Ramos (cell line): Measurements from ENCODE around the gene CREB5.

ENCODE experiments used
- in situ Hi-C: fragments of 300-500 bp; cut with MboI; formaldehyde crosslinking; loops from one replicate; pipeline ENCODE4 v1.14.3; 2022; ENCODE audit warnings: low sequenced_read_pairs; ENCODE audit not compliant: unreplicated experiment

The CREB5 gene

GRCh38 chr7:28433039-28433438 is 20.7 kb downstream of the CREB5 start:
- in situ Hi-C loops: no loop called here

DNA sequence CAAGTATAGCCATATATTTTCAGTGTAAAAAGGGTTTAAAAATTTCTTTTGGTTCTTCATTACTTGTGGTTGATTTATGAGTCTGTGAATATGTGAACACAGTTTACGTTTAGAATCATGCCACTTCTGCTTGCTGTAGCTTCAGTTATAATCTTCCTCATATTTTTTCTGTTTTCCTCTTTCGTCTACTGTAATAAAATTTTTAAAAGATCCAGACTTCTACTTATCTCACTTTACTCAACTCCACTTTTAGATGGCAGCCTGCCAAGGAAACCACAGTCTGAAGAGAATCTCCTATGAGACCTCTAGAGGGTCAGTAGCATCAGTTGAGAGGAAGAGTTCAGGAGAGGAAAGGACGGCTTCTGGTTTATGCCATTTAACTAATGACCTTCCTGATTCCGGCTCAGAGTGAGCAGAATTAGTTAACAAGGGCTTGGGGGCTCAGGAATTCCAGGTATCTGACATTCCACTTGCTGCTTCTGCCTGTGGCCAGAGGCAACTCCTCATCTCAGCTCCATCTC is 21.4 kb downstream of the CREB5 start:
- in situ Hi-C loops: no loop called here

DNA sequence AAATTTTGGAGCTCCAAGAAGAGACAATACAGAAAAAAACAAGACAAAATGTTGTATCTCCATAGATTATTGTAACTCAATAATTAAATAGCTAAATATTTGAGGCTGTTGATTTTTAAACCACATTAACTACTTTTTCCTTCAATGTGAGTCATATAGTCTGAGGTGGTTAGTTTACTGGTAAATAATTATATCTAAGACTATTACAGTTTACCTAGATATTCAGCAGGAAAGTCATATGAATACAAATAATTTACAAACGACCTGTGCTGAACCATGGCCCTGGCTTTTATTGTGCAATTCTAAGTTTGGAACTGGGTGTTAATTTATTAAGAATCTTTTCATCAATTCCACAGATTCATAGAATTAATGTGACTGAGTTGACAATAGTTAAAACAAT is 22.2 kb downstream of the CREB5 start:
- in situ Hi-C loops: no loop called here

- in situ Hi-C loops: no loop called here
Observed at GRCh38 chr7:28435152-28435551, 22.8 kb downstream of the CREB5 start.

DNA sequence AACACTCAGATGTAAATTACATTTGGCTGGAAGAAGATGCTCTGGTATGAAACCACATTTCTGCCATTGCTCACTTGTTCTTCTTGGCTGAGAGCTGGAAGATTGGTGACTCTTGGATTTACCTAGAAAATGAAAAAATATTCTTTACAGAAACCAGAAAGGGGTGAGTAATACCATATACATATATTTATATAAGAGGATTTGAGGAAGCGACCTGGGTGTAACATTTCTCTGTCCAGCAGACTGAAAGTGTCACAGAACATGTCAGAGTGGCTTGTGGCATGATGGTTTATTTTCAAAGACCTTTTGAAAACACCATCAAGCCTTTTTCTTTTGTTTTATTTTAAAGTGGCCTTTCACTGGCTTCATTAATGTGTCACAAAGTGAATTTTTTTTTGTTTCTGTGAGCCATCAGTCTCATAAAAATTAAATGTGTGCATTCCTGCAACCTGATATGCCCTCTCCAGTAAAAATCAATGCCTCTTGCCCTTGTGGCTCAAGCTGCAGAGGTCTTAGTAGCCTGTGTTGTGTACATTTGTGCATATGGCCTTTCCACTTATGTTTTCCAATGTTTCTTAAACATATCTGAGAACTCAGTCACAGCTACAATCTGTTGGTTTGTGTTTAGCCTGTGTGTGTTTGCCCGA is 23.5 kb downstream of the CREB5 start:
- in situ Hi-C loops: no loop called here

DNA sequence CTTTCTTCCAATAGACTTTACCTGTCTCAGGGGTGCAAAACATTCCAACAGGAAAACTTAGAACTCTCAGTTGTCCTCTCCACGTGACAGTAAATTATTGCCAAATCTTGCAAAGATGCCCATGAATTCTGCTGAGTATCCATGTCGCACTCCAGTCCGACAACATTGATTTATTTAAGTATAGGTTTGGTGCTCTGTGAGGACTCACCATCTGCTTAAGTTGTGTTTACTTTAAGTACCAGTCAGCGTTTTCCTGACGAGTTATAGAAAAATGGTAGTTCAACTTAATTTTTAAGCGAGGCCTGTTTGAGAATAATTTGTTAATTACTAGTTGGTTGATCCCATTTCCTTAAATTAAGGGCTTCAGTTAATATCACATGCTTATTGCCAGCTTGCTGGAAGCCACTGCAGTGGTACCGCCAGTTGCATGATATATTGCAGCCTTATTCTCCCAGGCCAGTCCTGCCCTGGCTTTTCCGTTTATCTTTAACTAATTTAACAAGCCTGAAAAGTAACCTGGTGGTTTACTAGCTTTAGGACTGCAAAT is 27.8 kb downstream of the CREB5 start:
- in situ Hi-C loops: no loop called here

GRCh38 chr7:28442540-28443420 is 30.5 kb downstream of the CREB5 start:
- in situ Hi-C loops: no loop called here

- in situ Hi-C loops: no loop called here
Observed at GRCh38 chr7:28446131-28446530, 33.8 kb downstream of the CREB5 start.

- in situ Hi-C loops: no loop called here
Observed at GRCh38 chr7:28447071-28447470, 34.8 kb downstream of the CREB5 start.

GRCh38 chr7:28448708-28449107 is 36.4 kb downstream of the CREB5 start:
- in situ Hi-C loops: no loop called here

GRCh38 chr7:28452681-28453080 is 40.4 kb downstream of the CREB5 start:
- in situ Hi-C loops: no loop called here

DNA sequence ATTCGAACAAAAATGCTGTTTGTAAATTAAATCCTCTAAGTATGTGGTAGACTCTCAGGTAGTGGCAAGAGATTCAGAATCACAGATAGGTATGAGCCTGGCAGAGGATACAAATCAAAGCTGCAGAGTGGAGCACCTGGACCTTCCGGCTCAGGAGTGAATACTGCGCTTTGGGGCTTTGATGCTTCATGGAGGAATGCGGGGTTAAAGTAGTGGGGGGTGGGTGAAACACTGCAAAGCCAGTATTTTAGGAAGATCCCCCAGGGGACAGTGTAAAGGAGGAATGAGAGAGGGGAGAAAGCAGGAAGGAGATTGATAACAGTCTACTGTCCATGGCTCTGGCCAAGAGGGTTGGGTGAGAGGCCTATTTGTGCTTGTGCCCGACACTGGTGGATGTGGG is 43.2 kb downstream of the CREB5 start:
- in situ Hi-C loops: no loop called here

GRCh38 chr7:28456044-28456443 is 43.7 kb downstream of the CREB5 start:
- in situ Hi-C loops: no loop called here

- in situ Hi-C loops: no loop called here
Observed at GRCh38 chr7:28458732-28459131, 46.4 kb downstream of the CREB5 start.

DNA sequence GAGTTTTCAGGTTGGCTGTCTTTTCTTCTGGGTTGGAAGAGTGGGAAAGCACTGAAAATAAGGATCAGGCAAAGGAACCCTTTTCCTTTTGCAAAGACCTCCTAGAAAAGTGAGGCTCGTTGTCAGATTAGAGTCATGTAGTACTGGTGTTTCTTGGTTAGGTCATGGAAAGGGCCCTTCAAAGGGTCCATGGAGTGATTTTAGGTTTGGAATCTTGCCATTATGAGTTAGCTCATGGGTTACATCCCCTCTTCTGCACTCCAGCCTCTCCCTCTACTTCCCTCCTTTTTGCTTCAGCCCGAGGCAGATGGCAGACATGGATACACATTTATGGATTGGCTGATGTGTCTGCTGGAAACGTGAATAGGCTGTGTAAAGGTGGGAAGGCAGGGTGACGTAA is 47.0 kb downstream of the CREB5 start:
- in situ Hi-C loops: no loop called here

GRCh38 chr7:28465697-28466096 is 53.4 kb downstream of the CREB5 start:
- in situ Hi-C loops: no loop called here

- in situ Hi-C loops: no loop called here
Observed at GRCh38 chr7:28466341-28466740, 54.0 kb downstream of the CREB5 start.

- in situ Hi-C loops: no loop called here
Observed at GRCh38 chr7:28466885-28467284, 54.6 kb downstream of the CREB5 start.

DNA sequence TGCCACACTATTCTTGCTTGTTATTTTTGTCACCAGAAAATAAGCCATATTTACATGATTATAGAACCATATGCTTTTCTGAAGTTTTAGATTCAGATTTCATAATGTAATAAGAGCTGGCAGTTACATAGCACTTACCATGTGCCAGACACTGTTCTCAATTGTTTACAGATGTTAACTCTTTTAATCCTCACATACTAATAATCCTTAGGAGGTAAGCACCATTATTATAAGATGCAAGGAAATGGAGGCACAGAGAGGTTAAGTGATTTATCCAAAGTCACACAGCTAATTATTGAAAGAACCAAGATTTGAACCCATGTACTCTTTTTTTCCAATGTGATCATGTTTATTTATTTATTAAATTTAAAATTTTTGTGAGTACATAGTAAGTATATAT is 57.2 kb downstream of the CREB5 start:
- in situ Hi-C loops: no loop called here

DNA sequence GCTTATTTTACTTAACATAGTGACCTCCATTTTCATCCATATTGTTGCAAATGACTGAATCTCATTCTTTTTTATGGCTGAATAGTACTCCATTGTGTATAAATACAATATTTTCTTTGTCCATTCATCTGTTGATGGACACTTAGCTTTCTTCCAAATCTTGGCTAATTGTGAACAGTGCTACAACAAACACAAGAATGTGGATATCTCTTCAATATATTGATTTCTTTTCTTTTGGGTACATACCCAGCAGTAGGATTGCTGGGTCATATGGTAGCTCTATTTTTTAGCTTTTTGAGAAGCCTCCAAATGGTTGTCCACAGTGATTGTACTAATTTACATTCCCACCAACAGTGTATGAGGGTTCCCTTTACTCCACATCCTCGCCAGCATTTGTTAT is 58.0 kb downstream of the CREB5 start:
- in situ Hi-C loops: no loop called here

GRCh38 chr7:28472332-28472731 is 60.0 kb downstream of the CREB5 start:
- in situ Hi-C loops: no loop called here
